OCI-LY7 (cell line): ENCODE data around the gene DPF3.

ENCODE experiments used
- CTCF ChIP-seq: fragments of 200-600 bp; sonication (generic); conservative IDR thresholded peaks from 2 replicates; pipeline ENCODE4 v1.5.1; 2014; ENCODE audit warnings: mild to moderate bottlenecking, antibody characterized with exemption, low read length, moderate library complexity, mixed read lengths
- EZH2phosphoT487 ChIP-seq: fragments of 200-600 bp; sonication (generic); IDR thresholded peaks from 2 replicates; pipeline ENCODE4 v1.6.1; 2018; ENCODE audit warnings: low read depth, borderline replicate concordance, mild to moderate bottlenecking, mixed run types, antibody characterized with exemption, low read length, moderate library complexity, mixed read lengths

GRCh38 chr14:72688990-72689671 lies 204.8 kb downstream of the DPF3 start:
- no peak for TF ChIP-seq CTCF
- TF ChIP-seq EZH2phosphoT487 = no peak
